ENCODE measurements around the gene KAT6B.

KAT6B gene

DNA sequence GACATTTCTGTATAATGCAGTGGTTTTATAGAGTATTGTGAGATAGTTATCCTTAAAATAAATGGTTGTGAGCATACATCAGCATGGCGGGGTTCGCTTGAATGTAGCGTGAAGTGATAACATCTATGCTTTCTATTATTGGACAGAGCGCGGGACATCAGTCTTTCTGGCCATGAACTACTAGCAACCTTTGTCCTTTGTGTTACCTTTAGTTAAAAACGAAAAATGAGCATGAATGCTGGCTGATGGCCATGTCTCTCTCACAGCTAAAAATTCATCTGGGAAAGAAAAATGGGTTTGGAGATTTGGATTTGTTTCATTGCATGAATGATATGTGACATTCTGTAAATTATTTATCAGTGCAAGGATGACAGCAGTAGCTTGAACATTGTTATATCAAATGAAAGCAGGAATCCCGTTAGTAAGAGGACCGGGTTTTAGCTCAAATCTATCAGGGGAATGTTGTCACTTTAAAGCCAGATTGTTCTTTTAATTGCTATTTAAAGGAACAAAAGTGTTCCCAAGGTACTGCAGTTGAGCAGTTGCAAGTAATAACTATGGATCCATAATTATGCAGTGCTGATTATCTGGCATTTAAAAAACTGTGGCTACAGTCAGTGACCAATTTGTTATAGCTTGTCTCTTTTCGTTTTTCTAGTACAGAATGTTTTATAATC, 131.0 kb downstream of the KAT6B start:
- no peaks in the 10 kb centered on the region for H3K27me3 Mint-ChIP-seq
- no peak overlapping the region for H3K27ac Mint-ChIP-seq
- intact Hi-C loops (cut with micrococcal nuclease): no loop called here
- H3K9me3 Mint-ChIP-seq: no peaks in the 10 kb centered on the region
- H3K4me1 Mint-ChIP-seq (ENCODE audit: low read depth): peaks cover 5% of the 10 kb centered on the region
- H3K4me3 Mint-ChIP-seq: no peak overlapping the region
- no peaks in the 10 kb centered on the region for H3K36me3 Mint-ChIP-seq (ENCODE audit: low read depth)

- H3K4me1 Mint-ChIP-seq (ENCODE audit: low read depth): peaks cover 5% of the 10 kb centered on the region
- no peak overlapping the region for H3K4me3 Mint-ChIP-seq
- intact Hi-C loops (cut with micrococcal nuclease): no loop called here
- no peak overlapping the region for H3K27ac Mint-ChIP-seq
- H3K27me3 Mint-ChIP-seq: no peaks in the 10 kb centered on the region
- H3K9me3 Mint-ChIP-seq: no peaks in the 10 kb centered on the region
- H3K36me3 Mint-ChIP-seq (ENCODE audit: low read depth): no peaks in the 10 kb centered on the region
Observed at GRCh38 chr10:74958316-74958715, 131.9 kb downstream of the KAT6B start.

DNA sequence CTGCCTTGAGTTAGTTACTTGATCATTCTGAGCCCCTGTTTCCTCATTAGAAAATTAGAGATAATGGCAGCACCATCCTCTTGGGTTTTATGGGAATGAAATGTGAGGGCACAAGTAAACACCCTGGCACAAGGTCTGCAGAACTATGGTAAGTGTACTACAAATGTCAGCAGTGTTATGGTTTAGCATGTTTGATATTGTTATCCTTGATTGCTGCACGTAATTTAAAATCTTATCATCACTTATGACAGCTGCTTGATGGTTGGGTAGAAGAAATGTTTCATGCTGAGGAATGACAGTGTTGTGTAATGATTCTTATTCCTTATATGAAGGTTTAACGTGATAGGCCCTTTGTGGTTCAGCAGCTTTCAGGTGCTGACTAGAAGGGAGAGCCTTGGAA, 134.3 kb downstream of the KAT6B start:
- intact Hi-C loops (cut with micrococcal nuclease): no loop called here
- H3K36me3 Mint-ChIP-seq (ENCODE audit: low read depth): no peaks in the 10 kb centered on the region
- no peaks in the 10 kb centered on the region for H3K9me3 Mint-ChIP-seq
- no peaks in the 10 kb centered on the region for H3K4me1 Mint-ChIP-seq (ENCODE audit: low read depth)
- no peaks in the 10 kb centered on the region for H3K27me3 Mint-ChIP-seq
- H3K27ac Mint-ChIP-seq: no peak overlapping the region
- H3K4me3 Mint-ChIP-seq: no peak overlapping the region

DNA sequence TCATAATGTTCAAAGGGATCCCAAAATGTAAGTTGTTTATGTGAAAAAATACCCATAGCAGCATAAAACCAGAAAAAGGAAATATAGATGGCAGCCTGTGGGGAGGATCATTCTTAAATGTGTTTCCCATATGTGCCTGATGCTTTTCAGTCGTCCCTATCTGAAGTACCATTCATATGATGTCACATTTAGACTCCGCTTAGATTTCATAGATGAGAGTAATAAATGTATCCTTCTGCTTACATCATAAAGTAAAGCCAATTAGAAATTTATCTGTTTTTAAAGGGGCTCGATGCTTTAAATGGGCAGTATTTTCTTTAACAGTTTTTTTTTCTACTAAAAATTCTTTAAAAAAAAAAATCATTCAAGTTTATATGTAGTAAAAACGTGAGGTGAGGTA, 136.1 kb downstream of the KAT6B start:
- no peaks in the 10 kb centered on the region for H3K36me3 Mint-ChIP-seq (ENCODE audit: low read depth)
- no peak overlapping the region for H3K27ac Mint-ChIP-seq
- no peaks in the 10 kb centered on the region for H3K27me3 Mint-ChIP-seq
- intact Hi-C loops (cut with micrococcal nuclease): no loop called here
- no peaks in the 10 kb centered on the region for H3K9me3 Mint-ChIP-seq
- H3K4me3 Mint-ChIP-seq: no peak overlapping the region
- H3K4me1 Mint-ChIP-seq (ENCODE audit: low read depth): peaks cover under 1% of the 10 kb centered on the region

DNA sequence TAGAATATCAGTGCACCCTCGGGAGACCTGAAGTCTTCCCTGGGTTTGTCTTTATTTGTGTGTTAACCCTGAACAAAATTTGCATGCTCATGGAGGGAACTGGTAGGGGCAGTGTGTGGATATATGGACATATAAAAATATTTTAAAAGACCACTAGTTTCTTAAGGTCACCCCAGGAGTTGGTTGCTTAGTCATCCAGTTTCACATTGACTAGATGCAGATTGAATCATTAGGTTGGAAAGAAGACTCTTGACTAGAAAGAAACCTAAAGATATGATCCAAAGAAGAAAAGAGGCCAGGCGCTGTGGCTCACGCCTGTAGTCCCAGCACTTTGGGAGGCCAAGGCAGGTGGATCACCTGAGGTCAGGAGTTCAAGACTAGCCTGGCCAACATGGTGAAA, 137.1 kb downstream of the KAT6B start:
- Mint-ChIP-seq H3K4me3 (no peak overlapping the region), H3K4me1 (ENCODE audit: low read depth) (peaks cover 5% of the 10 kb centered on the region), H3K27me3 (no peaks in the 10 kb centered on the region), H3K27ac (no peak overlapping the region), H3K9me3 (no peaks in the 10 kb centered on the region), H3K36me3 (ENCODE audit: low read depth) (no peaks in the 10 kb centered on the region)
- intact Hi-C loops (cut with micrococcal nuclease): no loop called here

DNA sequence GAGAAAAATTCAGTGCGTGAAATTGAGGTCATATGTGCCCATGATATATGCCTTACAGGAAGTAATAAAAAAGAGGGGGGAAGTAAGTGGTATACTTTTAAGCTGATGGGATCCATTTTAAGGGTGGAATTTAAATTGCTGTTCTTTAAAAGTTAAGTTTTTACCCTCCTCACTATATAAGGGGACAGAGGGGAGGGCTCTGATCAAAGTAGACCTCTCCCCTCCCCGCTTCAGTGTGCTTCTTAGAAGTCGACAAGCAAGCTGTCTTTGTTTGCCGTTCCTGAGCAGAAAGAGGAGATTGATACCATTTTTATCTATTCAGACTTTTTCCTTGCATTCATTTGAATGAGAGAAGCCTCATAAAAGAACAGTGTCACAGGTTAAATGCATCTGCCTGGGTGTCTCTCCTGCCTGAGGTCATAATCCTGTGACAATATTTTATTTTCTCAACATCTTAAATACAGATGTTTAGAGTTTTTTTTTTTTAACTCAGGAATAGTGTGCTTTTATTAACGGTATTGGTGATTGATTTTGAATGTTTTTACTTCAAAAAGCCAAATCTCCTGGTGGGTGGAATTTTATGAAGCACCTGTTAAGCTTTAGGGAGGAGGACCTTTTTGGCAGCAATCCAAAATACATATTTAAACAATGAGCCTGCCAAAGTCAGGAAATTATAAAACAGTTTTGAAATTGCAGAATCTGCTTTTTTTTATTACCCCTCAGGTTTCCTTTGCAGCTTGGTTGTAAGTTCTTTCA, 141.7 kb downstream of the KAT6B start:
- H3K4me3 Mint-ChIP-seq: no peak overlapping the region
- intact Hi-C loops (cut with micrococcal nuclease): no loop called here
- H3K4me1 Mint-ChIP-seq (ENCODE audit: low read depth): peaks cover 5% of the 10 kb centered on the region
- no peak overlapping the region for H3K27ac Mint-ChIP-seq
- H3K9me3 Mint-ChIP-seq: no peaks in the 10 kb centered on the region
- H3K27me3 Mint-ChIP-seq: no peaks in the 10 kb centered on the region
- no peaks in the 10 kb centered on the region for H3K36me3 Mint-ChIP-seq (ENCODE audit: low read depth)

- intact Hi-C loops (cut with micrococcal nuclease): no loop called here
- H3K4me1 Mint-ChIP-seq (ENCODE audit: low read depth): peaks cover 5% of the 10 kb centered on the region
- H3K27me3 Mint-ChIP-seq: no peaks in the 10 kb centered on the region
- H3K9me3 Mint-ChIP-seq: no peaks in the 10 kb centered on the region
- H3K36me3 Mint-ChIP-seq (ENCODE audit: low read depth): no peaks in the 10 kb centered on the region
- H3K4me3 Mint-ChIP-seq: no peak overlapping the region
- no peak overlapping the region for H3K27ac Mint-ChIP-seq
Observed at GRCh38 chr10:74968667-74969061, 142.3 kb downstream of the KAT6B start.

DNA sequence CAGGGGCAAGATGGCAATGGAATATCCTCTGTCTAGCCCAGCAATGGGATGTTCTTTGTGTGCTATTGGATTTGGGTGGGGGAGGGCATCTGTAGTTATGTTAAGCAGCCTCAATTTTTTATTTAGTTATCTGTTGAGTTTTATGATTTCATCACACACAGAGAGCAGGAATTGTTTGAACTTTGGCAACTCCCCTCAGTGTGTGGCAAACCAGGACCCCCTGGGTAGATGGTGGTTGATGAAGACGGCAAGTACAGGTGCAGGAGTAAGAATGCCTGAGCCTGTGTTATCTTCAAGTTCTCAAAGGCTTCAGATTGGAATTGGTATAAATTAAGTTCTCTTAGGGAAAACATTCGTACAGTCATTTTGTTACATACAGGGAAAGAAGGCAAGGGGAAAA, 142.7 kb downstream of the KAT6B start:
- Mint-ChIP-seq H3K27me3 (no peaks in the 10 kb centered on the region), H3K4me3 (no peak overlapping the region), H3K4me1 (ENCODE audit: low read depth) (peaks cover 5% of the 10 kb centered on the region), H3K27ac (no peak overlapping the region), H3K9me3 (no peaks in the 10 kb centered on the region), H3K36me3 (ENCODE audit: low read depth) (no peaks in the 10 kb centered on the region)
- intact Hi-C loops (cut with micrococcal nuclease): no loop called here

GRCh38 chr10:74969530-74969929, 143.1 kb downstream of the KAT6B start:
- H3K4me1 Mint-ChIP-seq (ENCODE audit: low read depth): peaks cover 5% of the 10 kb centered on the region
- no peak overlapping the region for H3K4me3 Mint-ChIP-seq
- H3K27ac Mint-ChIP-seq: no peak overlapping the region
- intact Hi-C loops (cut with micrococcal nuclease): no loop called here
- H3K9me3 Mint-ChIP-seq: no peaks in the 10 kb centered on the region
- no peaks in the 10 kb centered on the region for H3K27me3 Mint-ChIP-seq
- no peaks in the 10 kb centered on the region for H3K36me3 Mint-ChIP-seq (ENCODE audit: low read depth)

DNA sequence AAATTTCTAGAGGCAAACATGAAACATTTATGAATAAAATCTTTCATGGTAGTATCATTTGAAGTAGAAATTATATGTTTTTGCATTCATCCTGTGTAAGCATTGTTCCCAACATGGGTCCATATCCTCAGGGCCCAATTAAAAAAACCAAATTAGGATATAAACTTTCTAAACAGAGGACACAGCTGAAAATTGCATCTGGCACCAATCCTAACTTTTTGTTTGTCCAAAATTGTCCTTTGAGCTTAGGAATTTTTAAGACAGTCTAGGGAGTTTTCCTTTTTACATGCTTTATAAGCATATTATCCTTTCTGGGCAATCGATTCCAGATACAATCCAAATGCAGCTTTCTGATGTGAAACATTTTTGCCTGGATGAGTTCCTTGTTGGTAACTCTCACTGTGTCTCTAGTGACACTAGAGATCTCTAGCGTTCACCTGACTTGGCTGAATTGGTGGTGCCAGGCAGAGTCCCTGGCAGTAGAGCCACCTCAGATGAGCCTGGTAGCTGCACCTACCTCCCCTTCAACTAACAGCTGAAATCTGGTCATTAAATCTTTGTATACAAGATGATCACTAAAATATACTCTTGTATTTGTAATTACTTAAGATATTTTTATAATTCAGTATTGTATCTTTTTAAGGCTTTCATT, 147.5 kb downstream of the KAT6B start:
- no peak overlapping the region for H3K27ac Mint-ChIP-seq
- no peaks in the 10 kb centered on the region for H3K27me3 Mint-ChIP-seq
- no peaks in the 10 kb centered on the region for H3K4me1 Mint-ChIP-seq (ENCODE audit: low read depth)
- H3K36me3 Mint-ChIP-seq (ENCODE audit: low read depth): peaks cover 22% of the 10 kb centered on the region
- intact Hi-C loops (cut with micrococcal nuclease): no loop called here
- no peak overlapping the region for H3K4me3 Mint-ChIP-seq
- no peaks in the 10 kb centered on the region for H3K9me3 Mint-ChIP-seq

DNA sequence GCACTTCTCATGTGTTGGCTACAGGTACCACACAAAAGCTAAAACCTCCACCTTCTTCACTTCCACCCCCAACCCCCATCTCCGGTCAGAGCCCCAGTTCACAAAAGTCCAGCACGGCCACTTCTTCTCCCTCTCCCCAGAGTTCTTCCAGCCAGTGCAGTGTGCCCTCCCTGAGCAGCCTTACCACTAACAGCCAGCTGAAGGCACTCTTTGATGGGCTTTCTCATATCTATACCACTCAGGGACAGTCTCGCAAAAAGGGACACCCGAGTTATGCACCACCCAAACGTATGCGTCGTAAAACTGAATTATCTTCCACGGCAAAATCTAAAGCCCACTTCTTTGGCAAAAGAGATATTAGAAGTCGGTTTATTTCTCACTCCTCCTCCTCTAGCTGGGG, 149.4 kb downstream of the KAT6B start:
- intact Hi-C loops (cut with micrococcal nuclease): no loop called here
- Mint-ChIP-seq H3K36me3 (ENCODE audit: low read depth) (peaks cover 22% of the 10 kb centered on the region), H3K4me3 (no peak overlapping the region), H3K4me1 (ENCODE audit: low read depth) (no peaks in the 10 kb centered on the region), H3K27ac (no peak overlapping the region), H3K9me3 (no peaks in the 10 kb centered on the region), H3K27me3 (no peaks in the 10 kb centered on the region)

DNA sequence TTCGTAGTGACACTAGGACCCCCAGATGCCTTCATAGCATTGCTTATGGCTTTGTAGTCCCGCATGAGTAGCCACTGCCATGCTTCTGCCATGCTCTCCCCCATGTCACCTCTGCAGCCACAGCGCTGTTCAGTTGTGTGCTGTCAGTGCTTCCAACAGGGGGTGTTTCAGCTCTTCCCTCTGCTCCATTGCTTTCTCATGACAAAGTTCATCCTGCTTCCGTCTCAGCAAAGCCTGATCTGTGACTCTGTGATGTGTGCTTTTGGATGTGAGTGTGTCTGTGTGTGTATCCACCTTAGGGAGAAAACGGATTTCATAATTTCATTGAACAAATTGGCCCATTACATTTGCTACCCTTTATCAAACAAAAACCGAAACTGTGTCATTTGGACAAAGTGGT, 150.2 kb downstream of the KAT6B start:
- Mint-ChIP-seq H3K27ac (no peak overlapping the region), H3K9me3 (no peaks in the 10 kb centered on the region), H3K36me3 (ENCODE audit: low read depth) (peaks cover 22% of the 10 kb centered on the region), H3K4me1 (ENCODE audit: low read depth) (no peaks in the 10 kb centered on the region), H3K4me3 (no peak overlapping the region), H3K27me3 (no peaks in the 10 kb centered on the region)
- intact Hi-C loops (cut with micrococcal nuclease): no loop called here

DNA sequence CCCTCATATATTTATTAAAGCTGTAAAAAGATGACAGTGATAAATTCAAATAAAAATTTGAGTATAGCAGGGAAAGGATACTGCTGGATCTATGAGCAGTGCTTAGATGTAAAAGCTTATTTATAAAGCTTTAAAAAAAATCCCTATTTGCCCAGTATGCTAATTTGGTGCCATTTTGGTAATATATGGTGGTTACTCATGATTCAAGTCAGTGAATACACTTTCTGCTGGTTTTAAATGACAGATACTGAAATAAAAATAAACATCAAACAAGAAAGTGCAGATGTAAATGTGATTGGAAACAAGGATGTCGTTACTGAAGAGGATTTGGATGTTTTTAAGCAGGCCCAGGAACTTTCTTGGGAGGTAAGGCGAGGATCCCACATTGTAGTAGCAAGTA, 150.7 kb downstream of the KAT6B start:
- Mint-ChIP-seq H3K4me3 (no peak overlapping the region), H3K9me3 (no peaks in the 10 kb centered on the region), H3K4me1 (ENCODE audit: low read depth) (no peaks in the 10 kb centered on the region), H3K27me3 (no peaks in the 10 kb centered on the region), H3K36me3 (ENCODE audit: low read depth) (peaks cover 25% of the 10 kb centered on the region), H3K27ac (no peak overlapping the region)
- intact Hi-C loops (cut with micrococcal nuclease): no loop called here

DNA sequence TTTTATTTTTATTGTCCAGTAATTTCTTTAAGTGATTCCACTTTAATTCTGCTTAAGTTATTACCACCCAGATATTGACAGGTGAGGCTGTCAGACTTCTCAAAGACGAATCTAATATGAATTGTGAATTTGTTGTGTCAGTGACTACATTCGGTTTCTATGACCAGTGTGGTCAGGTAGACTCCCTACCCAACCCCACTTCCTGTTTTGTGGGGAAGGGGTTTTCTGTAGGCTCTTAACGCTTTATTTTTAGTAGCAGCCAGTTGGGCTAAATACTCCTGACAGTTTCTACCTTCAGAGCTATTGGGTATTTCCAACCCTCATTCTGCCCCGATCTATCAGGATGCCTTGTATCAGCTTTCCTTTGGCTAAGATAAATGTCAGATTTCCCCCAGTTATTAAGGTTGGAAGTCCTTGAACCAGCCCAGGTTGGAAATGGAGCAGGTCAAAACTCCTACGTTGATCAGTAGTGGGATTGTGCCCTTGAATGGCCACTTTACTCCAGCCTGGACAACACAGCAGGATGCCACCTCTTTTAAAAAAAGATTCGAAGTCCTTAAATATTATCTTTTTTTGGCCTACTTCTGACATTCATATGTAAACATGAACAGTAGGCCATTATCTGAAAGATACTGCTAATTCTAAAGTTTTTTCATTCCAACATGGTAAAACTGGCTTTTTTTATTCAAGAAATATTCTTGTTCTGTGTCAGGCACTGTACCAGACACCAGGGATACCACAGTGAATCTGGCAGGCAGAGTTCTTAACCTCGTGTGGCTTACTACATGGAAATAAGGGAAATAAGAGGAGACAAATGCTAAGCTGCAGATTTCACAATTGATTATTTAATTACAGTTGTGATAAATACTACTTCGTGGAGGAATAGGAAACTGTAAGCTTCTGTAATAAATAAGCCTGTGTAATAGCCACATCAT, 151.8 kb downstream of the KAT6B start:
- intact Hi-C loops (cut with micrococcal nuclease): no loop called here
- Mint-ChIP-seq H3K27ac (no peak overlapping the region), H3K4me3 (no peak overlapping the region), H3K4me1 (ENCODE audit: low read depth) (peaks cover 6% of the 10 kb centered on the region), H3K27me3 (no peaks in the 10 kb centered on the region), H3K9me3 (no peaks in the 10 kb centered on the region), H3K36me3 (ENCODE audit: low read depth) (peaks cover 29% of the 10 kb centered on the region)
